IPS-NIHi7 (cell line): ENCODE measurements around the gene TMEM132C.
"Not testable (repeated sequence)": the region's sequence is repeated elsewhere in the genome, so short reads cannot be mapped to it uniquely, and the experiment has no call there.

Source experiments
- DNase-seq: peaks from one replicate; pipeline ENCODE4 v3.0.0; 2012; ENCODE audit warnings: mixed read lengths; ENCODE audit errors: extremely low spot score

TMEM132C gene

GRCh38 chr12:128554546-128555304 is 287.8 kb downstream of the TMEM132C start:
- no peak for DNase-seq

- no peak for DNase-seq
Measured at GRCh38 chr12:128557231-128557630, 290.3 kb downstream of the TMEM132C start.

- no peak for DNase-seq
Measured at GRCh38 chr12:128564956-128565355, 298.0 kb downstream of the TMEM132C start.

GRCh38 chr12:128567730-128568129 is 300.8 kb downstream of the TMEM132C start:
- no peak for DNase-seq

- DNase-seq, result no peak
Measured at GRCh38 chr12:128570191-128571065, 303.5 kb downstream of the TMEM132C start.

- DNase-seq, result no peak
Measured at GRCh38 chr12:128571906-128572810, 305.2 kb downstream of the TMEM132C start.

- no peak for DNase-seq
Measured at GRCh38 chr12:128573907-128574306, 306.9 kb downstream of the TMEM132C start.

- DNase-seq, result no peak
Measured at GRCh38 chr12:128578045-128578444, 311.1 kb downstream of the TMEM132C start.

GRCh38 chr12:128581321-128581761 is 314.4 kb downstream of the TMEM132C start:
- no peak for DNase-seq

- peak; percentile 56 for DNase-seq
Measured at GRCh38 chr12:128583453-128583852, 316.5 kb downstream of the TMEM132C start.

- no peak for DNase-seq
Measured at GRCh38 chr12:128586451-128587029, 319.6 kb downstream of the TMEM132C start.

- no peak for DNase-seq
Measured at GRCh38 chr12:128587918-128588317, 320.9 kb downstream of the TMEM132C start.

- no peak for DNase-seq
Measured at GRCh38 chr12:128592220-128592744, 325.3 kb downstream of the TMEM132C start.

GRCh38 chr12:128594521-128594920 is 327.6 kb downstream of the TMEM132C start:
- no peak for DNase-seq

- DNase-seq, result no peak
Measured at GRCh38 chr12:128595609-128596008, 328.6 kb downstream of the TMEM132C start.

- DNase-seq, result no peak
Measured at GRCh38 chr12:128600886-128601285, 333.9 kb downstream of the TMEM132C start.

GRCh38 chr12:128603573-128604115 is 336.7 kb downstream of the TMEM132C start:
- DNase-seq, result no peak

GRCh38 chr12:128604219-128604618 is 337.2 kb downstream of the TMEM132C start:
- DNase-seq, result not testable (repeated sequence)

- peak; percentile 22 for DNase-seq
Measured at GRCh38 chr12:128606051-128606450, 339.1 kb downstream of the TMEM132C start.

- no peak for DNase-seq
Measured at GRCh38 chr12:128606538-128606937, 339.6 kb downstream of the TMEM132C start.

- no peak for DNase-seq
Measured at GRCh38 chr12:128606970-128607369, 340.0 kb downstream of the TMEM132C start.
